Medulla oblongata (tissue), 1 donor: ENCODE results near the gene TBC1D14.
A peak's percentile ranks its signal among the peaks of the same experiment; 100 is the strongest.

ENCODE experiments used
- DNase-seq: peaks from one replicate; pipeline ENCODE4 v3.0.0-alpha.2; 2015; ENCODE audit errors: extremely low spot score

TBC1D14 gene

GRCh38 chr4:6909113-6909969 is at the start of gene TBC1D14:
TBC1D14 (plus strand) TSS chr4:6909826; CDS start chr4:6923390, 13,564 bp downstream.
- peak; percentile 89 for DNase-seq

- DNase-seq: no peak
Measured at GRCh38 chr4:6868386-6868785, 41.2 kb upstream of the TBC1D14 start.

- DNase-seq: no peak
Measured at GRCh38 chr4:6869944-6870343, 39.7 kb upstream of the TBC1D14 start.

GRCh38 chr4:6873291-6873690 is 36.3 kb upstream of the TBC1D14 start:
- no peak for DNase-seq

GRCh38 chr4:6873792-6874461 is 35.7 kb upstream of the TBC1D14 start:
- peak; percentile 84 for DNase-seq

- no peak for DNase-seq
Measured at GRCh38 chr4:6874981-6875380, 34.6 kb upstream of the TBC1D14 start.

GRCh38 chr4:6875431-6875831 is 34.2 kb upstream of the TBC1D14 start:
- DNase-seq: peak; percentile 80

- DNase-seq: no peak
Measured at GRCh38 chr4:6876440-6876839, 33.2 kb upstream of the TBC1D14 start.

- no peak for DNase-seq
Measured at GRCh38 chr4:6877067-6877466, 32.6 kb upstream of the TBC1D14 start.

GRCh38 chr4:6878451-6879059 is 31.1 kb upstream of the TBC1D14 start:
- no peak for DNase-seq

GRCh38 chr4:6880691-6881090 is 28.9 kb upstream of the TBC1D14 start:
- no peak for DNase-seq

- DNase-seq: no peak
Measured at GRCh38 chr4:6881908-6882307, 27.7 kb upstream of the TBC1D14 start.

GRCh38 chr4:6884341-6884870 is 25.2 kb upstream of the TBC1D14 start:
- DNase-seq: no peak

GRCh38 chr4:6885953-6886557 is 23.6 kb upstream of the TBC1D14 start:
- peak; percentile 86 for DNase-seq

GRCh38 chr4:6886886-6887285 is 22.7 kb upstream of the TBC1D14 start:
- no peak for DNase-seq

GRCh38 chr4:6887591-6888371 is 21.8 kb upstream of the TBC1D14 start:
- DNase-seq: peak; percentile 78

- DNase-seq: no peak
Measured at GRCh38 chr4:6888506-6889071, 21.0 kb upstream of the TBC1D14 start.

GRCh38 chr4:6889101-6889735 is 20.4 kb upstream of the TBC1D14 start:
- DNase-seq: no peak

- DNase-seq: no peak
Measured at GRCh38 chr4:6889736-6890324, 19.8 kb upstream of the TBC1D14 start.

- DNase-seq: no peak
Measured at GRCh38 chr4:6890358-6890757, 19.3 kb upstream of the TBC1D14 start.
